Measurements from ENCODE around the gene FADS2. TPM values are rescaled to one million over a fixed set of nuclear protein-coding genes. Genes with fewer than 3 reads are reported as not detected.

FADS2 gene
- total and polyA plus RNA-seq, 9 of the 15 experiments (the other 6 are each of a cell fraction or from before 2014, with no cell fraction given) = 2.9 to 42.8 (median 16.2) TPM

DNA sequence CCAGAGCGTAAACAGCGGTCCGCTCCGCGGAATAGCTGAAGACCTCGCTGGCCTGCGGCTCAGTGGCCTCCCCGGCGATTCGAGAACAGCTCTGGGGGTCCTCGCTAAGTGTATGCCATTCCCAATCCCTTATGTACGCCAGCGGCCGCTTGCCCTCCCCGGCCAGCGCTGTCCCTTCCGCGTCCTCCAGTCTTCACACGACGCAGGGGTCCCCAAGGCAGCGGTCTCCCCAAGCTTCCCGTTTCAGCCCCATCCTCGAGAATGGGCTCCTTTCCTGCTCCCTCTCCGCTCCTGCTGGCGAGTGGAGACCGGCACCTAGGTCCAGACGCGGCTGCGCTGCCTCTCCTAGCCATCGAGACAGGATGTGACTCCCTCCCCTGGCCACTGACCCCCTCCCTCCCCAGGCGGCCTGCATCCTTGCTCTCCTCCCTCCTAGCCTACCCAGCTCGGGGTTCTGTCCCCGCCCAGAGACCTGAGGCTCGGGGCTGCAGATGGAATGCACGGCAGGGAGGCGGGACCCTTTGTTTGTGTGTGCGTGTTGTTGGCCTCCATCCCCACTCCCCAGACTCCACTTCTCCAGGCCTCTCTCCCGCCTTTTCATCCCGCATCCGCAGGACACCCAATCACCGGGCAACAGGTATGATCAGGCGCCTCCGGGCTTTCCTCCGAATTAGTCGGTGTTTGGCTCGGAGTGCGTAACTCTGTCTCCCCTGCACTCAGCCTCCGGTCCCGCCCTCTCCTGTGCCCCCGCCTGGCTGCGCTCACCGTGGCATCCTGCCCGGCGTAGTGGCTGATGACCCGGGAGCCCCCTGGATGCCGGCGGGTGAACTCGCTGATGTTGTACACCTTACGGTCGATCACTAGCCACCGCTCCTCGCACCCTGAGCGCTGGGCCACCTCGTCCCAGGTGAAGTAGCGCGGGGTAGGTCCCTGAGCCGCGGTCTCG is 12.0 kb upstream of the FADS2 start (continued):
- TF ChIP-seq, protein P1, sequence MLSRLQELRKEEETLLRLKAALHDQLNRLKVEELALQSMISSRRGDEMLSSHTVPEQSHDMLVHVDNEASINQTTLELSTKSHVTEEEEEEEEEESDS (CRISPR knock-in tag; IDR thresholded peaks at IDR 0.05) = no peak
- TF ChIP-seq TRIM24 (IDR thresholded peaks at IDR 0.05) = no peak
- TF ChIP-seq STAG1 (CRISPR knock-in tag; IDR thresholded peaks at IDR 0.05; ENCODE audit: borderline replicate concordance) = peak; percentile 53; the same call in 1 of the 2 replicates
- no peak for TF ChIP-seq NCOA4 (IDR thresholded peaks at IDR 0.05; ENCODE audit: partially characterized antibody)
- no peak for TF ChIP-seq PPARD (CRISPR knock-in tag; IDR thresholded peaks at IDR 0.05)
- 0 out of 4 replicates have a peak, but pooled peaks of 1 of the 2 experiments have one; percentile 40 for TF ChIP-seq ARNT (IDR thresholded peaks at IDR 0.05)
- TF ChIP-seq SP2 (IDR thresholded peaks at IDR 0.05; ENCODE audit: extremely low read depth, low read depth, low read length, poor library complexity, severe bottlenecking) = no peak
- TF ChIP-seq ZNF134 (CRISPR knock-in tag; conservative IDR thresholded peaks at IDR 0.05) = no peak
- TF ChIP-seq RAD51 (IDR thresholded peaks at IDR 0.05; ENCODE audit: borderline replicate concordance, low read depth) = no peak
- TF ChIP-seq, protein P2, sequence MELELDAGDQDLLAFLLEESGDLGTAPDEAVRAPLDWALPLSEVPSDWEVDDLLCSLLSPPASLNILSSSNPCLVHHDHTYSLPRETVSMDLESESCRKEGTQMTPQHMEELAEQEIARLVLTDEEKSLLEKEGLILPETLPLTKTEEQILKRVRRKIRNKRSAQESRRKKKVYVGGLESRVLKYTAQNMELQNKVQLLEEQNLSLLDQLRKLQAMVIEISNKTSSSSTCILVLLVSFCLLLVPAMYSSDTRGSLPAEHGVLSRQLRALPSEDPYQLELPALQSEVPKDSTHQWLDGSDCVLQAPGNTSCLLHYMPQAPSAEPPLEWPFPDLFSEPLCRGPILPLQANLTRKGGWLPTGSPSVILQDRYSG (tag; conservative IDR thresholded peaks at IDR 0.05; ENCODE audit: low read depth) = 0 out of 2 replicates have a peak, but pooled peaks have one; percentile 8
- 0 out of 2 replicates have a peak, but pooled peaks have one; percentile 30 for TF ChIP-seq KLF1 (tag; IDR thresholded peaks at IDR 0.05)
- TF ChIP-seq, protein P3, sequence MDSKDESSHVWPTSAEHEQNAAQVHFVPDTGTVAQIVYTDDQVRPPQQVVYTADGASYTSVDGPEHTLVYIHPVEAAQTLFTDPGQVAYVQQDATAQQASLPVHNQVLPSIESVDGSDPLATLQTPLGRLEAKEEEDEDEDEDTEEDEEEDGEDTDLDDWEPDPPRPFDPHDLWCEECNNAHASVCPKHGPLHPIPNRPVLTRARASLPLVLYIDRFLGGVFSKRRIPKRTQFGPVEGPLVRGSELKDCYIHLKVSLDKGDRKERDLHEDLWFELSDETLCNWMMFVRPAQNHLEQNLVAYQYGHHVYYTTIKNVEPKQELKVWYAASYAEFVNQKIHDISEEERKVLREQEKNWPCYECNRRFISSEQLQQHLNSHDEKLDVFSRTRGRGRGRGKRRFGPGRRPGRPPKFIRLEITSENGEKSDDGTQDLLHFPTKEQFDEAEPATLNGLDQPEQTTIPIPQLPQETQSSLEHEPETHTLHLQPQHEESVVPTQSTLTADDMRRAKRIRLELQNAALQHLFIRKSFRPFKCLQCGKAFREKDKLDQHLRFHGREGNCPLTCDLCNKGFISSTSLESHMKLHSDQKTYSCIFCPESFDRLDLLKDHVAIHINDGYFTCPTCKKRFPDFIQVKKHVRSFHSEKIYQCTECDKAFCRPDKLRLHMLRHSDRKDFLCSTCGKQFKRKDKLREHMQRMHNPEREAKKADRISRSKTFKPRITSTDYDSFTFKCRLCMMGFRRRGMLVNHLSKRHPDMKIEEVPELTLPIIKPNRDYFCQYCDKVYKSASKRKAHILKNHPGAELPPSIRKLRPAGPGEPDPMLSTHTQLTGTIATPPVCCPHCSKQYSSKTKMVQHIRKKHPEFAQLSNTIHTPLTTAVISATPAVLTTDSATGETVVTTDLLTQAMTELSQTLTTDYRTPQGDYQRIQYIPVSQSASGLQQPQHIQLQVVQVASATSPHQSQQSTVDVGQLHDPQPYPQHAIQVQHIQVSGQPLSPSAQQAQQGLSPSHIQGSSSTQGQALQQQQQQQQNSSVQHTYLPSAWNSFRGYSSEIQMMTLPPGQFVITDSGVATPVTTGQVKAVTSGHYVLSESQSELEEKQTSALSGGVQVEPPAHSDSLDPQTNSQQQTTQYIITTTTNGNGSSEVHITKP (IDR thresholded peaks at IDR 0.05; ENCODE audit: partially characterized antibody) = no peak
- TF ChIP-seq FOXP1 (CRISPR knock-in tag; IDR thresholded peaks at IDR 0.05) = no peak
- TF ChIP-seq JUNB (CRISPR knock-in tag; conservative IDR thresholded peaks at IDR 0.05) = no peak
- TF ChIP-seq, protein P4, sequence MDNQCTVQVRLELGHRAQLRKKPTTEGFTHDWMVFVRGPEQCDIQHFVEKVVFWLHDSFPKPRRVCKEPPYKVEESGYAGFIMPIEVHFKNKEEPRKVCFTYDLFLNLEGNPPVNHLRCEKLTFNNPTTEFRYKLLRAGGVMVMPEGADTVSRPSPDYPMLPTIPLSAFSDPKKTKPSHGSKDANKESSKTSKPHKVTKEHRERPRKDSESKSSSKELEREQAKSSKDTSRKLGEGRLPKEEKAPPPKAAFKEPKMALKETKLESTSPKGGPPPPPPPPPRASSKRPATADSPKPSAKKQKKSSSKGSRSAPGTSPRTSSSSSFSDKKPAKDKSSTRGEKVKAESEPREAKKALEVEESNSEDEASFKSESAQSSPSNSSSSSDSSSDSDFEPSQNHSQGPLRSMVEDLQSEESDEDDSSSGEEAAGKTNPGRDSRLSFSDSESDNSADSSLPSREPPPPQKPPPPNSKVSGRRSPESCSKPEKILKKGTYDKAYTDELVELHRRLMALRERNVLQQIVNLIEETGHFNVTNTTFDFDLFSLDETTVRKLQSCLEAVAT (IDR thresholded peaks at IDR 0.05) = peak; percentile 41 to 74; a peak in 3 of 4 replicates
- TF ChIP-seq, protein P5, sequence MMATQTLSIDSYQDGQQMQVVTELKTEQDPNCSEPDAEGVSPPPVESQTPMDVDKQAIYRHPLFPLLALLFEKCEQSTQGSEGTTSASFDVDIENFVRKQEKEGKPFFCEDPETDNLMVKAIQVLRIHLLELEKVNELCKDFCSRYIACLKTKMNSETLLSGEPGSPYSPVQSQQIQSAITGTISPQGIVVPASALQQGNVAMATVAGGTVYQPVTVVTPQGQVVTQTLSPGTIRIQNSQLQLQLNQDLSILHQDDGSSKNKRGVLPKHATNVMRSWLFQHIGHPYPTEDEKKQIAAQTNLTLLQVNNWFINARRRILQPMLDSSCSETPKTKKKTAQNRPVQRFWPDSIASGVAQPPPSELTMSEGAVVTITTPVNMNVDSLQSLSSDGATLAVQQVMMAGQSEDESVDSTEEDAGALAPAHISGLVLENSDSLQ (IDR thresholded peaks at IDR 0.05) = no peak
- TF ChIP-seq, protein P6, sequence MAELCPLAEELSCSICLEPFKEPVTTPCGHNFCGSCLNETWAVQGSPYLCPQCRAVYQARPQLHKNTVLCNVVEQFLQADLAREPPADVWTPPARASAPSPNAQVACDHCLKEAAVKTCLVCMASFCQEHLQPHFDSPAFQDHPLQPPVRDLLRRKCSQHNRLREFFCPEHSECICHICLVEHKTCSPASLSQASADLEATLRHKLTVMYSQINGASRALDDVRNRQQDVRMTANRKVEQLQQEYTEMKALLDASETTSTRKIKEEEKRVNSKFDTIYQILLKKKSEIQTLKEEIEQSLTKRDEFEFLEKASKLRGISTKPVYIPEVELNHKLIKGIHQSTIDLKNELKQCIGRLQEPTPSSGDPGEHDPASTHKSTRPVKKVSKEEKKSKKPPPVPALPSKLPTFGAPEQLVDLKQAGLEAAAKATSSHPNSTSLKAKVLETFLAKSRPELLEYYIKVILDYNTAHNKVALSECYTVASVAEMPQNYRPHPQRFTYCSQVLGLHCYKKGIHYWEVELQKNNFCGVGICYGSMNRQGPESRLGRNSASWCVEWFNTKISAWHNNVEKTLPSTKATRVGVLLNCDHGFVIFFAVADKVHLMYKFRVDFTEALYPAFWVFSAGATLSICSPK (IDR thresholded peaks at IDR 0.05; ENCODE audit: borderline replicate concordance) = no peak; the same call in 1 of the 2 replicates
